Keratinocyte (primary cell): ENCODE results near the gene S1PR4.

Experiments
- CTCF ChIP-seq, 3 experiments: IDR thresholded peaks in 1 of 3; conservative IDR thresholded peaks in 1 of 3; optimal IDR thresholded peaks in 1 of 3; 2 replicates in 2 of 3; 3 replicates in 1 of 3; pipeline versions ENCODE3 to v1.5.1; 2011; ENCODE audit warnings: low read length in 3 of 3, mild to moderate bottlenecking in 3 of 3, moderate library complexity in 2 of 3, control low read depth in 1 of 3, inconsistent platforms in 1 of 3; ENCODE audit not compliant: insufficient read depth in 2 of 3; ENCODE audit errors: extremely low read depth in 1 of 3
- EZH2 ChIP-seq: IDR thresholded peaks from one replicate; pipeline ENCODE4 v1.6.1; 2012; ENCODE audit warnings: inconsistent platforms, mild to moderate bottlenecking, low read length, moderate library complexity

- no peak for TF ChIP-seq CTCF (optimal IDR thresholded peaks at IDR 0.05 in 1 of 3, IDR thresholded peaks at IDR 0.05 in 1 of 3, conservative IDR thresholded peaks at IDR 0.05 in 1 of 3; ENCODE audit: extremely low read depth in 1 of 3, insufficient read depth in 2 of 3, low read length in 3 of 3)
- TF ChIP-seq EZH2: no peak
Observed at GRCh38 chr19:3201911-3202310, 23.3 kb downstream of the S1PR4 start.
